AG10803 (cell line): Measurements from ENCODE around the gene ANKLE1.
A peak's percentile ranks its signal among the peaks of the same experiment; 100 is the strongest.

Experiments used
- DNase-seq: peaks from one replicate; pipeline ENCODE4 v3.0.0; 2010; ENCODE audit warnings: low read depth
- H3K4me3 ChIP-seq: 2 replicates; pipeline ENCODE4 v1.5.1; 2011; ENCODE audit warnings: mild to moderate bottlenecking, low read length, control low read depth
- CTCF ChIP-seq: conservative IDR thresholded peaks from 2 replicates; pipeline ENCODE4 v1.5.1; 2011; ENCODE audit warnings: mild to moderate bottlenecking, low read length, control low read depth, inconsistent platforms

ANKLE1 gene

DNA sequence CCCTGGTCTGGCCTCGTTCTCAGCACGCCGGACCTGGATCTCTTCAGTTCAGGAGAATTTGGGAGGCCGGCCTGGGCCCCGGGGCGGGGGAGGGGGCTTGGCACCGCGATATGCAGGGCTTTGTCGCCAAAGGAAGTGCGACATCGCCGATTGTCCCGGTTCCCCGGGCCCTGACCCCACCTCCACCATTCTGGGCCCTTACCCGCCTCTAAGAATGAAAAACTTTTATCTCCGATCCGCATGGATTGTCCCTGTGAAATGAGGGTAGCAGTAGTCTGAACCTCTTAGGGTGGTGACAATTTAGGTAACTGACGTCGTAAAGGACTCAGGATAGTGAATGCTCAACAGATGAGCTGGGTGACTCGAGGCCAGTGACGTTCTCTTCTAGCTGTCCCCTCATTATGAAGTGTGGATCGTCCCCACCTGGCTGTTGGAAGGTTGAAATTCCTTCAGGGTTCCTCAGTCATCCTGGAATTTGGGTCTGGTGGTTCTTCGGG, 28.3 kb downstream of the ANKLE1 start:
- no peak for DNase-seq
- peak overlapping the region; percentile 90 for H3K4me3 ChIP-seq

GRCh38 chr19:17311455-17312188, 29.9 kb downstream of the ANKLE1 start:
- TF ChIP-seq CTCF = no peak
- DNase-seq = peak; percentile 57

More for the DNA sequence above, 28.3 kb downstream of the ANKLE1 start:
- TF ChIP-seq CTCF = no peak

DNA sequence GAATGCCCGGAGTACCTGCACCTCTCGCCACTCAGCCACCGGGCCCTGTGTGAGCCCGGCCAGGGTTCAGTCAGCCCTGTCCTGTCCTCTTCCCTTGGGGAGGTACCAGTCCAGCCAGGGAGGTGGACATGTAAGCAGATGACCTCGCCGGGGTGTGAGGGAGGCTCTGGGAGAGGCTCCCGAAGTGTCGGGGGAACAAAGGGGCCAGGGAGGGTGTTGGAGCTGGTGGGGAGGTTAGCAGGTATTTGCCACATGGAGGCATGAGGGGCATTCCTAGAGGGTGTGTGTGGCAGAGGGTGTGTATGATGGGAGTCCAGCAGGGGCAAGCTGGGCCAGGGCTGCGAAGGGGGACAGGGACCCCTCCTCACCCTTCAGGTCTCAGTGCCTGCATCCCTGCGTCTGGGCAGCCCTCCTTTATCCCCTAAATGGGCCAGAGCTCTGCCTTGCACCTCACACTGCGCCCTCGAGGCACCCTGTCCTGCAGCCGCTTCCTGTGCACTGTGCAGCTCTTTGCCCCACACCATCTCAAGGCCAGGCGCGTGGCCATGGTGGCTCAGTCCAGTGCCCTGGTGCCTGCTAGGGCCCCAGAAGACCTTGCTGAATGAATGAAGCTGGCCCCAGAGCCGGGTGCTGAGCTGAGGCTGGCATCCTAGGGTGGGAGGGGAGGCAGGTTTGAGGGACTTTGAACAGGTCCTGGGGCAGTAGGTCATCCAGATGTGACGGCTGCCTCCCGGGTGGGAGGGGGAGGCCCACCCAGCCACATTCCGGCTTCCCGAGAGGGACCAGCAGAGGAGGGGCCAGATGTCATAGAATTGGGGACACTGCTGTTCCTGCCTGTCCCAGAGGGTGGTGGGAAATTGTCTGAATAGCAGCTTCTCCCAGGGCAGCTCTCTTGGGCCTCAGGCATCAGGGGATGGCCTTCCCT, 30.8 kb downstream of the ANKLE1 start:
- no peak overlapping the region for H3K4me3 ChIP-seq
- TF ChIP-seq CTCF = no peak
- DNase-seq = no peak

More at GRCh38 chr19:17311455-17312188, 29.9 kb downstream of the ANKLE1 start:
- H3K4me3 ChIP-seq = no peak overlapping the region

DNA sequence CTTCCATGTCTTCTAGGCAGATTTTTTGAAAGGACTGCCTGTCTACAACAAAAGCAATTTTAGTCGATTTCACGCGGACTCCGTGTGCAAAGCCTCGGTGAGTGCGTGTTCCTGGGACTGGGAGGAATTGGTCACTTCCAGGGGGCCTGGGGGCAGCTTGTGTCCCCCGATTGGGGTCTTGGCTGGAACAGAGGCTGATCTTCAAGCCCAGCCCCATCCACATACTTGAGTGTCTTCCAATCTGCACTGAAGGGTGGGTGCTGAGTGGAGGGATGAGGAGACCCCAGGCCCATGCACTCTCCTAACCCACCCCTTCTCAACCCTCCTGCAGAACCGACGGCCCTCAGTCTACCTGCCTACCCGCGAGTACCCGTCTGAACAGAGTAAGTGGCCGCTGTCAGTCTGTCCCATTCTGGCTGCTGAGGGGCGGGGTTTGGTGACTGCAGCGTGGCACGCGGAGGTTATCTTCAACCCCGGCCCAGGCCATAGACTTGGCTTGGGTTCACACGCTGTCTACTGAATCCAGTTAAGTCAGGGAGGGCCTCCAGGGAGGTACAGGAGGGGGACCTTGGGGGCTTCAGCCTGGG, 32.4 kb downstream of the ANKLE1 start:
- no peak for TF ChIP-seq CTCF
- no peak for DNase-seq
- no peak overlapping the region for H3K4me3 ChIP-seq

GRCh38 chr19:17318966-17319365, 37.3 kb downstream of the ANKLE1 start:
- no peak for DNase-seq
- no peak for TF ChIP-seq CTCF
- no peak overlapping the region for H3K4me3 ChIP-seq

DNA sequence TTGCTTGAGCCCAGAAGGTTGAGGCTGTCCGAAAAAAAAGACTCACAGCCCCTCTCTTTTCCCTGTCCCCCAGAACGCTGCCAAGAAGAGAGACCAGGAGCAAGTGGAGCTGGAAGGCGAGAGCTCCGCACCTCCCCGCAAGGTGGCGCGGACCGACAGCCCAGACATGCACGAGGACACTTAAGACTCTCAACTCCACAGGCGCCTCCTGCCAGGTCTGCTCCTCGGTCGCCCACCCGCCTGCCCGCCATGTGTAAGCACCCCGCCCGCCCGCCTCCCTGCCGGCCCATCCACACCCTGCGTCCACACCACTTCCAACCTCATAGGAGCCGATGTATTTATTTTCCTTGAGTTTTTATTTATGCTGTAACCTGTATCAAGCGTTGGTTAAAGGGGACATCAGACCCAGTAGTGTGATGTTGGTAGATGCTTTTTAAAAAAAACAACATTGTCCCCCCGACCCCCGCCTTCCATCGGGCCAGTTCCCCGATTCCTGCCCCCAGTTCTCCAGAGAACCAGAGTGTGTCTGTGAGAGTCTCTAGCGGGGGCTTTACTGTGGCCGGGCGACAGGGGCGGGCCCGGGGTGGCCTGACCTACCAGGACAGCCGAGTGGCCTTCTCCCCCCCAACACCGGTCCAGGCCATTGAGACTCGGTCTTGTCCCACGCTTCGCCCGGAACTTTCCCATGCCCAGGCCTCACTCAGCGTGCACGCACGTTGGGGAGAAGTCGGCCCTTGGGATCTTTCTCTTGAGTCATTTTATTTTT, 38.0 kb downstream of the ANKLE1 start:
- DNase-seq = no peak
- TF ChIP-seq CTCF = no peak
- no peak overlapping the region for H3K4me3 ChIP-seq
